ENCODE data around the gene MEIKIN. TPM values are rescaled to one million over a fixed set of nuclear protein-coding genes. Genes with fewer than 3 reads are reported as not detected.
"Not testable (repeated sequence)": the region's sequence is repeated elsewhere in the genome, so short reads cannot be mapped to it uniquely, and the experiment has no call there.

Gene MEIKIN
- total RNA-seq, 1 experiment from 2014 or later: not detected

DNA sequence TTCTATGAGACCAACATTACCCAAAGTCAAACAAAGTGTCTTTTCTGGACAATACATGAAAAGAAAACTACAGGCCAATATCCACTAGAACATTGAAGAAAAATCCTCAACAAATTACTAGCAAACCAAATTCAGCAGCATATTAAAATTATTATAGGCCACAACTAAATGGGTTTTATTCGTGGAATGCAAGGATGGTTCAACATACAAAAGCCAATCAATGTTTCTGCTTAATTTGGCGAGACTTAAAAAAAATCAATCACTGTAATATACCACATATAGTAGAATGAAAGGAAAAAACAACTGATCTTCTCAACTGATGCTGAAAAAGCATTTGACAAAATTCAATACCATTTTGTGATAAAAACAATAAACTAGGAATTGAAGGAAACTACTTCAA lies 96.8 kb downstream of the MEIKIN start:
- Histone ChIP-seq H3K4me3 (no peak overlapping the region), H3K9me3 (ENCODE audit: insufficient read depth, low read depth) (0 out of 2 replicates have a peak, but pooled peaks cover 6% of the 10 kb centered on the region), H4K20me1 (ENCODE audit: insufficient read depth) (no peaks in the 10 kb centered on the region), H3K36me3 (ENCODE audit: low read depth) (no peaks in the 10 kb centered on the region), H3F3A (ENCODE audit: insufficient read depth, low read depth) (no peaks in the 10 kb centered on the region), H3K4me2 (no peak overlapping the region), H2AFZ (no peak overlapping the region), H3K27ac (no peak overlapping the region), H3K4me1 (replicated peaks; ENCODE audit: insufficient read depth) (no peaks in the 10 kb centered on the region), H3K79me2 (ENCODE audit: low read depth) (no peaks in the 10 kb centered on the region), H3K27me3 (ENCODE audit: insufficient read depth, low read depth) (no peaks in the 10 kb centered on the region), H3K9me2 (ENCODE audit: insufficient read depth) (0 out of 2 replicates have a peak, but pooled peaks cover 9% of the 10 kb centered on the region)
- TF ChIP-seq, protein P1, sequence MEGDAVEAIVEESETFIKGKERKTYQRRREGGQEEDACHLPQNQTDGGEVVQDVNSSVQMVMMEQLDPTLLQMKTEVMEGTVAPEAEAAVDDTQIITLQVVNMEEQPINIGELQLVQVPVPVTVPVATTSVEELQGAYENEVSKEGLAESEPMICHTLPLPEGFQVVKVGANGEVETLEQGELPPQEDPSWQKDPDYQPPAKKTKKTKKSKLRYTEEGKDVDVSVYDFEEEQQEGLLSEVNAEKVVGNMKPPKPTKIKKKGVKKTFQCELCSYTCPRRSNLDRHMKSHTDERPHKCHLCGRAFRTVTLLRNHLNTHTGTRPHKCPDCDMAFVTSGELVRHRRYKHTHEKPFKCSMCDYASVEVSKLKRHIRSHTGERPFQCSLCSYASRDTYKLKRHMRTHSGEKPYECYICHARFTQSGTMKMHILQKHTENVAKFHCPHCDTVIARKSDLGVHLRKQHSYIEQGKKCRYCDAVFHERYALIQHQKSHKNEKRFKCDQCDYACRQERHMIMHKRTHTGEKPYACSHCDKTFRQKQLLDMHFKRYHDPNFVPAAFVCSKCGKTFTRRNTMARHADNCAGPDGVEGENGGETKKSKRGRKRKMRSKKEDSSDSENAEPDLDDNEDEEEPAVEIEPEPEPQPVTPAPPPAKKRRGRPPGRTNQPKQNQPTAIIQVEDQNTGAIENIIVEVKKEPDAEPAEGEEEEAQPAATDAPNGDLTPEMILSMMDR (conservative IDR thresholded peaks at IDR 0.05): no peak
- TF ChIP-seq EZH2 (IDR thresholded peaks at IDR 0.05; ENCODE audit: low read depth): no peak
- DNase-seq: no peak
- no TSS peak for BruUV-seq (replicated peaks)
- intact Hi-C loops (cut with micrococcal nuclease; ENCODE audit: unreplicated experiment): no loop called here
- ChIA-PET CTCF (no interaction called here), POLR2A (ENCODE audit: unreplicated experiment) (no interaction called here)

DNA sequence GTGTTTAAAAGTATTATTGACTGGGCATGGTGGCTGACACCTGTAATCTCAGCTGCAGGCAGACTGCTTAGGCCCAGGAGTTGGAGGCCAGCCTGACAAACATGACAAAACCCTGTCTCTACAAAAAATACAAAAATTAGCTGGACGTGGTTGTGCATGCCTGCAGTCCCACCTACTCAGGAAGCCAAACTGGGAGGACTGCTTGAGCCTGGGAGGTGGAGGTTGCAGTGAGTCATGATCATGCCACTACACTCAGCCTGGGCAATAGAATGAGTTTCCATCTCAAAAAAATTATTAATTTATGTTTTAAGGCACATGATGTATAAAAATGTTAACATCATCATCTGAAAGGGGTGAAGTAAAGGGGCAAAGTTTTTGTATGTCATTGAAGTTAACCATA lies 98.9 kb downstream of the MEIKIN start:
- ChIA-PET POLR2A (ENCODE audit: unreplicated experiment) (no interaction called here), CTCF (no interaction called here)
- no peaks in the 10 kb centered on the region for H3K4me1 ChIP-seq (replicated peaks; ENCODE audit: insufficient read depth)
- H3K4me3 ChIP-seq: no peak overlapping the region
- H2AFZ ChIP-seq: no peak overlapping the region
- DNase-seq: no peak
- H3K27ac ChIP-seq: no peak overlapping the region
- intact Hi-C loops (cut with micrococcal nuclease; ENCODE audit: unreplicated experiment): no loop called here
- H3K9me2 ChIP-seq (ENCODE audit: insufficient read depth): 0 out of 2 replicates have a peak, but pooled peaks cover 9% of the 10 kb centered on the region
- H3K4me2 ChIP-seq: no peak overlapping the region
- H3F3A ChIP-seq (ENCODE audit: insufficient read depth, low read depth): no peaks in the 10 kb centered on the region
- no peaks in the 10 kb centered on the region for H4K20me1 ChIP-seq (ENCODE audit: insufficient read depth)
- H3K79me2 ChIP-seq (ENCODE audit: low read depth): no peaks in the 10 kb centered on the region
- TF ChIP-seq EZH2 (IDR thresholded peaks at IDR 0.05; ENCODE audit: low read depth): no peak
- TF ChIP-seq, protein P1 (conservative IDR thresholded peaks at IDR 0.05): no peak
- 0 out of 2 replicates have a peak, but pooled peaks cover 6% of the 10 kb centered on the region for H3K9me3 ChIP-seq (ENCODE audit: insufficient read depth, low read depth)
- no TSS peak for BruUV-seq (replicated peaks)
- H3K36me3 ChIP-seq (ENCODE audit: low read depth): no peaks in the 10 kb centered on the region
- no peaks in the 10 kb centered on the region for H3K27me3 ChIP-seq (ENCODE audit: insufficient read depth, low read depth)

DNA sequence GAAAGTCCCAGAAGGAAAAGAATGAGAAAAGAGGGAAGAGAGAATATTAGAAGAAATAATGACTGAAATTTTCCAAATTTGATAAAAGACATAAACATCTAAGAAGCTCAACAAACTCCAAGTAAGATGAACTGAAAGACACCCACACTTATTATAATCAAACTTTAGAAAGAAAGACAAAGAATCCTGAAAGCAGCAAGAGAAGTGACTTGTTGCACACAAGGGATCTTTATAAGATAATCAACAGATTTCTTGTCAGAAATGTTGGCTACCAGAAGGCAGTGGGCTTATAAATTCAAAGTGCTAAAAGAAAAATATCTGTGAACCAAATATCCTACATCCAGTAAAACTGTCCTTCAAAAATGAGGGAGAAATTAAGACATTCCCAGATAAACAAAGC lies 99.6 kb downstream of the MEIKIN start:
- Histone ChIP-seq H3K27me3 (ENCODE audit: insufficient read depth, low read depth) (no peaks in the 10 kb centered on the region), H3K4me1 (replicated peaks; ENCODE audit: insufficient read depth) (no peaks in the 10 kb centered on the region), H3K4me3 (no peak overlapping the region), H3K9me3 (ENCODE audit: insufficient read depth, low read depth) (0 out of 2 replicates have a peak, but pooled peaks cover 6% of the 10 kb centered on the region), H2AFZ (no peak overlapping the region), H3K9me2 (ENCODE audit: insufficient read depth) (0 out of 2 replicates have a peak, but pooled peaks cover 9% of the 10 kb centered on the region), H3F3A (ENCODE audit: insufficient read depth, low read depth) (no peaks in the 10 kb centered on the region), H3K4me2 (no peak overlapping the region), H4K20me1 (ENCODE audit: insufficient read depth) (no peaks in the 10 kb centered on the region), H3K79me2 (ENCODE audit: low read depth) (no peaks in the 10 kb centered on the region), H3K27ac (no peak overlapping the region), H3K36me3 (ENCODE audit: low read depth) (no peaks in the 10 kb centered on the region)
- ChIA-PET POLR2A (ENCODE audit: unreplicated experiment) (no interaction called here), CTCF (no interaction called here)
- no TSS peak for BruUV-seq (replicated peaks)
- TF ChIP-seq, protein P1 (conservative IDR thresholded peaks at IDR 0.05): no peak
- no peak for TF ChIP-seq EZH2 (IDR thresholded peaks at IDR 0.05; ENCODE audit: low read depth)
- no peak for DNase-seq
- intact Hi-C loops (cut with micrococcal nuclease; ENCODE audit: unreplicated experiment): no loop called here

DNA sequence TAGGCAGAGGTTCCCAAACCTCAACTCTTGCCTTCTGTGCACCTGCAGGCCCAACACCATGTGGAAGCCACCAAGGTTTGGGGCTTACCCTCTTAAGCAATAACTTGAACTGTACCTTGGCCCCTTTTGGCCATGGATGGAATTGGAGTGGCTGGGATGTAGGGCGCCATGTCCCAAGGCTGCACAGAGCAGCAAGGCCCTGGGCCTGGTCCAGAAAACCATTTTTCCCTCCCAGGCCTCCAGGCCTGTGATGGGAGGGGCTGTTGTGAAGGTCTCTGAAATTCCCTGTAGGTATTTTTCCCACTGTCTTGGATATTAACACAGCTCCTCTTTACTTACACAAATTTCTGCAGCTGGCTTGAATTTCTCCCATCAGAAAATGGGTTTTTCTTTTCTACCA lies 102.5 kb downstream of the MEIKIN start:
- H3K27me3 ChIP-seq (ENCODE audit: insufficient read depth, low read depth); H3K4me2 ChIP-seq; H3K27ac ChIP-seq; intact Hi-C loops (cut with micrococcal nuclease; ENCODE audit: unreplicated experiment); H3F3A ChIP-seq (ENCODE audit: insufficient read depth, low read depth); DNase-seq; H3K9me3 ChIP-seq (ENCODE audit: insufficient read depth, low read depth); H3K79me2 ChIP-seq (ENCODE audit: low read depth); H3K4me3 ChIP-seq; H2AFZ ChIP-seq; H3K36me3 ChIP-seq (ENCODE audit: low read depth); BruUV-seq (replicated peaks); H3K4me1 ChIP-seq (replicated peaks; ENCODE audit: insufficient read depth); CTCF ChIA-PET; H4K20me1 ChIP-seq (ENCODE audit: insufficient read depth); POLR2A ChIA-PET (ENCODE audit: unreplicated experiment); H3K9me2 ChIP-seq (ENCODE audit: insufficient read depth): not testable (repeated sequence)

DNA sequence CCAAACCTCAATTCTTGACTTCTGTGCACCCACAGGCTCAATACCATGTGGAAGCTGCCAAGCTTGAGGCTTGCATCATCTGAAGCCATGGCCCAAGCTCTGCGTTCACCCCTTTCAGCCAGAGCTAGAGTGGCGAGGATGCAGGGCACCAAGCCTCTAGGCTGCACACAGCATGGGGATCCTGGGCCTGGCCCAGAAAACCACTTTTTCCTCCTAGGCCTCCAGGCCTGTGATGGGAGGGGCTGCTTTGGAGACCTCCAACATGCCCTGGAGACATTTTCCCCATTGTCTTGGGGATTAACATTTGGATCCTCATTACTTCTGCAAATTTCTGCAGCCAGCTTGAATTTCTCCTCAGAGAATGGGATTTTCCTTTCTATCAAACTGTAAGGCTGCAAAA lies 112.8 kb downstream of the MEIKIN start:
- DNase-seq; H3K9me2 ChIP-seq (ENCODE audit: insufficient read depth); H3F3A ChIP-seq (ENCODE audit: insufficient read depth, low read depth); H3K27me3 ChIP-seq (ENCODE audit: insufficient read depth, low read depth); H3K4me2 ChIP-seq; H3K4me1 ChIP-seq (replicated peaks; ENCODE audit: insufficient read depth); H2AFZ ChIP-seq; H3K4me3 ChIP-seq; H4K20me1 ChIP-seq (ENCODE audit: insufficient read depth); H3K79me2 ChIP-seq (ENCODE audit: low read depth); CTCF ChIA-PET; H3K9me3 ChIP-seq (ENCODE audit: insufficient read depth, low read depth); intact Hi-C loops (cut with micrococcal nuclease; ENCODE audit: unreplicated experiment); BruUV-seq (replicated peaks); H3K36me3 ChIP-seq (ENCODE audit: low read depth); H3K27ac ChIP-seq: not testable (repeated sequence)
- POLR2A ChIA-PET (ENCODE audit: unreplicated experiment): interaction anchor here (0.6 kb wide), 1 partner anchor 44 kb away, joined by 3 read pairs; no protein-coding TSS in a partner anchor

Data from PC-9 (cell line).